Placental epithelial cell (primary cell): Measurements from ENCODE around the gene HS3ST2. TPM values are rescaled to one million over a fixed set of nuclear protein-coding genes. Genes with fewer than 3 reads are reported as not detected.

ENCODE experiments used
- total RNA-seq: library from RNA; depleted of rRNA; stranded (reverse); fragments of >200 nt; gene quantifications from 2 replicates; pipeline ENCODE4 v1.2.3, GENCODE V29; 2012

The HS3ST2 gene
- not detected in 2 replicates for total RNA-seq

DNA sequence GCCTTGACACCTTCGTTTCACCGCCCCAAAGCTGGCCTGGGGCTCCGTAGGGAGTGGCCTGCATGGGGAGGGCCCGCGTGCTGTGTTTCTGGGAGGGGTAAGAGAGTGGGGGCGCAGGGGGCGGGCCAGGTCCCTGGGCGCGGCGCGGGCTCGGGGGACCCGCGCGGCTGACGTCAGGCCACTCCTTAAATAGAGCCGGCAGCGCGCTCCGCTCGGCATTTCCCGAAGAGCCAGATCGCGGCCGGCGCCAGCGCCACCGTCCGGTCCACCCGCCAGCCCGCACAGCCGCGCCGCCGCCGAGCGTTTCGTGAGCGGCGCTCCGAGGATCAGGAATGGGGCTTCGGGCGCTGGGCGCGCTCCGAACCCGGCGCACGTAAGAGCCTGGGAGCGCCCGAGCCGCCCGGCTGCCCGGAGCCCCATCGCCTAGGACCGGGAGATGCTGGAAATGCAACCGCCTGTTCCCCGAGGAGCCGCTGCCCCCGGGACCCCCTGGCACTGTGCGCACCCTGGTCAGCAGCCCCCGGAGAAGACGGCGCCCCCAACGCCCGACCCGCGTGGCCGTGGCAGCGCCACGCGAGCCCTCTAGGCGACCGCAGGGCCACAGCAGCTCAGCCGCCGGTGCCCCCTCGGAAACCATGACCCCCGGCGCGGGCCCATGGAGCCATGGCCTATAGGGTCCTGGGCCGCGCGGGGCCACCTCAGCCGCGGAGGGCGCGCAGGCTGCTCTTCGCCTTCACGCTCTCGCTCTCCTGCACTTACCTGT is at the start of gene HS3ST2:
HS3ST2 (plus strand) TSS at position 215 of the 763 bp plus-strand sequence; CDS start at position 664, 449 bp downstream.

